HepG2 (cell line): ENCODE measurements around the gene TRIAP1. TPM values are rescaled to one million over a fixed set of nuclear protein-coding genes. Genes with fewer than 3 reads are reported as not detected.

Experiments used
- FIP1L1 ChIP-seq: fragments of 200-400 bp; formaldehyde crosslinking; IDR thresholded peaks from 2 replicates; pipeline ENCODE4 v1.6.1; 2018; ENCODE audit warnings: low read depth, mild to moderate bottlenecking, low read length, moderate library complexity, borderline replicate concordance; ENCODE audit not compliant: insufficient read depth
- FOSL1 ChIP-seq: sonication (generic); formaldehyde crosslinking; IDR thresholded peaks from 2 replicates; pipeline ENCODE4 v1.9.0; 2021; ENCODE audit warnings: missing genetic modification reagents, borderline replicate concordance
- FOSL2 ChIP-seq: sonication (generic); formaldehyde crosslinking; IDR thresholded peaks from 2 replicates; pipeline ENCODE4 v1.4.0; 2020; ENCODE audit warnings: missing genetic modification reagents
- KDM2A ChIP-seq: sonication (generic); formaldehyde crosslinking; IDR thresholded peaks from 2 replicates; pipeline ENCODE4 v1.4.0; 2020; ENCODE audit warnings: low read depth, missing genetic modification reagents, borderline replicate concordance
- RAD51 ChIP-seq: fragments of 450-650 bp; IDR thresholded peaks from 2 replicates; pipeline ENCODE4 v1.6.1; 2016; ENCODE audit warnings: borderline replicate concordance
- SSRP1 ChIP-seq: IDR thresholded peaks from 2 replicates; pipeline ENCODE4 v1.6.1; 2016; ENCODE audit warnings: control low read depth
- ZNF335 ChIP-seq: sonication (generic); formaldehyde crosslinking; IDR thresholded peaks from 2 replicates; pipeline ENCODE4 v1.4.0; 2020; ENCODE audit warnings: missing genetic modification reagents
- ZNF615 ChIP-seq: sonication (generic); formaldehyde crosslinking; IDR thresholded peaks from 2 replicates; pipeline ENCODE4 v1.5.0; 2020; ENCODE audit warnings: mild to moderate bottlenecking, missing genetic modification reagents, borderline replicate concordance
- polyA plus RNA-seq, 8 experiments: library from polyadenylated mRNA; depleted of rRNA in 3 of 8; stranded (reverse) in 7 of 8; unstranded in 1 of 8; fragments of >200 nt; fragmentation: Illumina TruSeq in 4 of 8; extraction: Trizol in 4 of 8; gene quantifications; 2 replicates each; pipeline versions ENCODE4 v1.2.1 to v1.2.3, GENCODE V29; 2011 to 2016; ENCODE audit warnings: low read depth in 4 of 8, missing spikeins in 1 of 8, mixed read lengths in 1 of 8; ENCODE audit not compliant: insufficient read depth in 1 of 8
- total RNA-seq, 5 experiments: library from RNA; depleted of rRNA; stranded (reverse); fragments of >200 nt; fragmentation: Illumina TruSeq; extraction: Trizol; gene quantifications; 2 replicates each; pipeline ENCODE4 v1.2.3, GENCODE V29; 2016; ENCODE audit warnings: low read depth in 1 of 5
- TF ChIP-seq, protein P1 (sequence below): IDR thresholded peaks from 2 replicates; pipeline ENCODE4 v1.6.1; 2016; ENCODE audit warnings: low read depth, missing genetic modification reagents, missing compliant biosample characterization
- TF ChIP-seq, protein P2 (sequence below): sonication (generic); formaldehyde crosslinking; IDR thresholded peaks from 2 replicates; pipeline ENCODE4 v1.9.0; 2021; ENCODE audit warnings: missing genetic modification reagents, borderline replicate concordance
- TF ChIP-seq, protein P3 (sequence below): IDR thresholded peaks from 2 replicates; pipeline ENCODE4 v1.6.1; 2016; ENCODE audit warnings: control low read depth
- TF ChIP-seq, protein P4 (sequence below): sonication (generic); formaldehyde crosslinking; IDR thresholded peaks from 2 replicates; pipeline ENCODE4 v1.9.0; 2022; ENCODE audit warnings: low read depth, missing genetic modification reagents
- TF ChIP-seq, protein P5 (sequence below): sonication (generic); formaldehyde crosslinking; IDR thresholded peaks from 2 replicates; pipeline ENCODE4 v1.8.1; 2023; ENCODE audit warnings: mild to moderate bottlenecking, missing genetic modification reagents

TRIAP1 gene
- total and polyA plus RNA-seq, 2 of the 13 experiments (the other 11 are each of a cell fraction or from before 2014, with no cell fraction given): 55.0 to 117 TPM

DNA sequence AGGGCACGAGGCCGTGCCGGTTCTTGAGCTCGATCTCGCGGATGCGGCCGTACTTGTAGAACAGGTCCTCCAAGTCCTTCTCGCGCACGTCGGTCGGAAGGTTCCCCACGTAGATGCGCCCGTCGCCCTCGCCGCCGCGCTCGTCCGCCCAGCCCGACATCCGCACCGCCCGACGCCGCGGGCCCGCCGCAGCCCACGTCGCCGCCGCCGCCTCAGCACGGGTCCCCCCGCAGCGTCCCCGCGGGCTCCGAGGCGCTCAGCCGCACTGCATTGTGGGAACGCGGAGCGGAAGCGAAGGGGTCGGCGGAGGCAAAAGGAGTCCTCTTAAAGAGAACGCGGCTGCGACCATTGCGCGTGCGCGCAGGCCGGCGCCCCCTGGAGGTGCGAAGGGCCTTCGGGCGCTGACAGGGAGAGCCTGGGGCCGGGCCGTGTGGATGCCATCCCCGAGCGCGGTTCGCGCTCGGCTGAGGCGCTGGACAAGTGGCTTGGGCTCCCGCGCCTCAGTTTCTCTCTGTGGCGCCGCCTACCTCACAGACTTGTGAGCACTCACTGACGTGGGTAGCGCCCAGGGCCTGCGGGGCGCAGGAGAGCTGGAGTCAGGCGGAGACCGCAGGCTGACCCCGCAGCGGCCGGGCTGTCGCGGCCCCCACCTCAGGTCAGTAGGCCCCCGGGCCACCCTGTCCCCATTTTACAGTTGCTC, 23.4 kb upstream of the TRIAP1 start, which contains the start of gene SRSF9 (continued):
- TF ChIP-seq, protein P1, sequence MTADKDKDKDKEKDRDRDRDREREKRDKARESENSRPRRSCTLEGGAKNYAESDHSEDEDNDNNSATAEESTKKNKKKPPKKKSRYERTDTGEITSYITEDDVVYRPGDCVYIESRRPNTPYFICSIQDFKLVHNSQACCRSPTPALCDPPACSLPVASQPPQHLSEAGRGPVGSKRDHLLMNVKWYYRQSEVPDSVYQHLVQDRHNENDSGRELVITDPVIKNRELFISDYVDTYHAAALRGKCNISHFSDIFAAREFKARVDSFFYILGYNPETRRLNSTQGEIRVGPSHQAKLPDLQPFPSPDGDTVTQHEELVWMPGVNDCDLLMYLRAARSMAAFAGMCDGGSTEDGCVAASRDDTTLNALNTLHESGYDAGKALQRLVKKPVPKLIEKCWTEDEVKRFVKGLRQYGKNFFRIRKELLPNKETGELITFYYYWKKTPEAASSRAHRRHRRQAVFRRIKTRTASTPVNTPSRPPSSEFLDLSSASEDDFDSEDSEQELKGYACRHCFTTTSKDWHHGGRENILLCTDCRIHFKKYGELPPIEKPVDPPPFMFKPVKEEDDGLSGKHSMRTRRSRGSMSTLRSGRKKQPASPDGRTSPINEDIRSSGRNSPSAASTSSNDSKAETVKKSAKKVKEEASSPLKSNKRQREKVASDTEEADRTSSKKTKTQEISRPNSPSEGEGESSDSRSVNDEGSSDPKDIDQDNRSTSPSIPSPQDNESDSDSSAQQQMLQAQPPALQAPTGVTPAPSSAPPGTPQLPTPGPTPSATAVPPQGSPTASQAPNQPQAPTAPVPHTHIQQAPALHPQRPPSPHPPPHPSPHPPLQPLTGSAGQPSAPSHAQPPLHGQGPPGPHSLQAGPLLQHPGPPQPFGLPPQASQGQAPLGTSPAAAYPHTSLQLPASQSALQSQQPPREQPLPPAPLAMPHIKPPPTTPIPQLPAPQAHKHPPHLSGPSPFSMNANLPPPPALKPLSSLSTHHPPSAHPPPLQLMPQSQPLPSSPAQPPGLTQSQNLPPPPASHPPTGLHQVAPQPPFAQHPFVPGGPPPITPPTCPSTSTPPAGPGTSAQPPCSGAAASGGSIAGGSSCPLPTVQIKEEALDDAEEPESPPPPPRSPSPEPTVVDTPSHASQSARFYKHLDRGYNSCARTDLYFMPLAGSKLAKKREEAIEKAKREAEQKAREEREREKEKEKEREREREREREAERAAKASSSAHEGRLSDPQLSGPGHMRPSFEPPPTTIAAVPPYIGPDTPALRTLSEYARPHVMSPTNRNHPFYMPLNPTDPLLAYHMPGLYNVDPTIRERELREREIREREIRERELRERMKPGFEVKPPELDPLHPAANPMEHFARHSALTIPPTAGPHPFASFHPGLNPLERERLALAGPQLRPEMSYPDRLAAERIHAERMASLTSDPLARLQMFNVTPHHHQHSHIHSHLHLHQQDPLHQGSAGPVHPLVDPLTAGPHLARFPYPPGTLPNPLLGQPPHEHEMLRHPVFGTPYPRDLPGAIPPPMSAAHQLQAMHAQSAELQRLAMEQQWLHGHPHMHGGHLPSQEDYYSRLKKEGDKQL (CRISPR knock-in tag): 0 out of 2 replicates have a peak, but pooled peaks have one; percentile 9
- TF ChIP-seq RAD51 (no peak), FOSL2 (CRISPR knock-in tag) (no peak), SSRP1 (no peak), ZNF335 (peak; percentile 71; the same call in 1 of the 2 replicates), FOSL1 (CRISPR knock-in tag) (no peak), KDM2A (CRISPR knock-in tag) (peak; percentile 90), ZNF615 (CRISPR knock-in tag) (no peak), FIP1L1 (no peak)
- TF ChIP-seq, protein P2, sequence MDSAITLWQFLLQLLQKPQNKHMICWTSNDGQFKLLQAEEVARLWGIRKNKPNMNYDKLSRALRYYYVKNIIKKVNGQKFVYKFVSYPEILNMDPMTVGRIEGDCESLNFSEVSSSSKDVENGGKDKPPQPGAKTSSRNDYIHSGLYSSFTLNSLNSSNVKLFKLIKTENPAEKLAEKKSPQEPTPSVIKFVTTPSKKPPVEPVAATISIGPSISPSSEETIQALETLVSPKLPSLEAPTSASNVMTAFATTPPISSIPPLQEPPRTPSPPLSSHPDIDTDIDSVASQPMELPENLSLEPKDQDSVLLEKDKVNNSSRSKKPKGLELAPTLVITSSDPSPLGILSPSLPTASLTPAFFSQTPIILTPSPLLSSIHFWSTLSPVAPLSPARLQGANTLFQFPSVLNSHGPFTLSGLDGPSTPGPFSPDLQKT (CRISPR knock-in tag): no peak
- TF ChIP-seq, protein P3, sequence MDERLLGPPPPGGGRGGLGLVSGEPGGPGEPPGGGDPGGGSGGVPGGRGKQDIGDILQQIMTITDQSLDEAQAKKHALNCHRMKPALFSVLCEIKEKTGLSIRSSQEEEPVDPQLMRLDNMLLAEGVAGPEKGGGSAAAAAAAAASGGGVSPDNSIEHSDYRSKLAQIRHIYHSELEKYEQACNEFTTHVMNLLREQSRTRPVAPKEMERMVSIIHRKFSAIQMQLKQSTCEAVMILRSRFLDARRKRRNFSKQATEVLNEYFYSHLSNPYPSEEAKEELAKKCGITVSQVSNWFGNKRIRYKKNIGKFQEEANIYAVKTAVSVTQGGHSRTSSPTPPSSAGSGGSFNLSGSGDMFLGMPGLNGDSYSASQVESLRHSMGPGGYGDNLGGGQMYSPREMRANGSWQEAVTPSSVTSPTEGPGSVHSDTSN (CRISPR knock-in tag): peak; percentile 16; the same call in 1 of the 2 replicates
- TF ChIP-seq, protein P4, sequence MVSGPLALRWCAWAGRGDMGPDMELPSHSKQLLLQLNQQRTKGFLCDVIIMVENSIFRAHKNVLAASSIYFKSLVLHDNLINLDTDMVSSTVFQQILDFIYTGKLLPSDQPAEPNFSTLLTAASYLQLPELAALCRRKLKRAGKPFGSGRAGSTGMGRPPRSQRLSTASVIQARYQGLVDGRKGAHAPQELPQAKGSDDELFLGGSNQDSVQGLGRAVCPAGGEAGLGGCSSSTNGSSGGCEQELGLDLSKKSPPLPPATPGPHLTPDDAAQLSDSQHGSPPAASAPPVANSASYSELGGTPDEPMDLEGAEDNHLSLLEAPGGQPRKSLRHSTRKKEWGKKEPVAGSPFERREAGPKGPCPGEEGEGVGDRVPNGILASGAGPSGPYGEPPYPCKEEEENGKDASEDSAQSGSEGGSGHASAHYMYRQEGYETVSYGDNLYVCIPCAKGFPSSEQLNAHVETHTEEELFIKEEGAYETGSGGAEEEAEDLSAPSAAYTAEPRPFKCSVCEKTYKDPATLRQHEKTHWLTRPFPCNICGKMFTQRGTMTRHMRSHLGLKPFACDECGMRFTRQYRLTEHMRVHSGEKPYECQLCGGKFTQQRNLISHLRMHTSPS (CRISPR knock-in tag): no peak; the same call in 1 of the 2 replicates
- TF ChIP-seq, protein P5, sequence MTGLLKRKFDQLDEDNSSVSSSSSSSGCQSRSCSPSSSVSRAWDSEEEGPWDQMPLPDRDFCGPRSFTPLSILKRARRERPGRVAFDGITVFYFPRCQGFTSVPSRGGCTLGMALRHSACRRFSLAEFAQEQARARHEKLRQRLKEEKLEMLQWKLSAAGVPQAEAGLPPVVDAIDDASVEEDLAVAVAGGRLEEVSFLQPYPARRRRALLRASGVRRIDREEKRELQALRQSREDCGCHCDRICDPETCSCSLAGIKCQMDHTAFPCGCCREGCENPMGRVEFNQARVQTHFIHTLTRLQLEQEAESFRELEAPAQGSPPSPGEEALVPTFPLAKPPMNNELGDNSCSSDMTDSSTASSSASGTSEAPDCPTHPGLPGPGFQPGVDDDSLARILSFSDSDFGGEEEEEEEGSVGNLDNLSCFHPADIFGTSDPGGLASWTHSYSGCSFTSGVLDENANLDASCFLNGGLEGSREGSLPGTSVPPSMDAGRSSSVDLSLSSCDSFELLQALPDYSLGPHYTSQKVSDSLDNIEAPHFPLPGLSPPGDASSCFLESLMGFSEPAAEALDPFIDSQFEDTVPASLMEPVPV (CRISPR knock-in tag): peak; percentile 85; the same call in 1 of the 2 replicates
